Muscle layer of duodenum (tissue), 2 donors: Measurements from ENCODE around the gene PPIL6.

Experiments used
- H3K27ac ChIP-seq: one replicate; pipeline ENCODE4 v1.7.0; 2013; ENCODE audit warnings: mild to moderate bottlenecking, low read length
- H3K27me3 ChIP-seq: one replicate; pipeline ENCODE4 v1.7.0; 2013; ENCODE audit warnings: low read depth, mild to moderate bottlenecking, control low read depth, low read length
- H3K36me3 ChIP-seq, 2 donors: one replicate each; pipeline ENCODE4 v1.7.0; 2013; ENCODE audit warnings: low read length in 2 of 2, control low read depth in 1 of 2, mild to moderate bottlenecking in 1 of 2; ENCODE audit not compliant: insufficient read depth in 2 of 2, control insufficient read depth in 1 of 2
- H3K4me1 ChIP-seq, 2 donors: one replicate each; pipeline ENCODE4 v1.7.0; 2013; ENCODE audit warnings: low read length in 2 of 2, mild to moderate bottlenecking in 2 of 2, control low read depth in 1 of 2, moderate library complexity in 1 of 2; ENCODE audit not compliant: insufficient read depth in 2 of 2, control insufficient read depth in 1 of 2
- H3K4me3 ChIP-seq, 2 donors: one replicate each; pipeline ENCODE4 v1.7.0; 2013; ENCODE audit warnings: low read length in 2 of 2, low read depth in 1 of 2, mild to moderate bottlenecking in 1 of 2
- H3K9me3 ChIP-seq, 2 donors: one replicate each; pipeline ENCODE4 v1.7.0; 2013; ENCODE audit warnings: low read length in 2 of 2, control low read depth in 1 of 2, mild to moderate bottlenecking in 1 of 2; ENCODE audit not compliant: control insufficient read depth in 1 of 2
- donor health status: healthy.

Gene PPIL6

GRCh38 chr6:109383438-109383940 is 56.9 kb downstream of the PPIL6 start:
- peak overlapping the region; percentile 88 to 95 for H3K4me3 ChIP-seq
- peak overlapping the region; percentile 99 for H3K27ac ChIP-seq
- H3K9me3 ChIP-seq: no peaks in the 10 kb centered on the region
- H3K4me1 ChIP-seq: peaks cover 18 to 31% of the 10 kb centered on the region in 2 donors
- no peaks in the 10 kb centered on the region for H3K27me3 ChIP-seq
- H3K36me3 ChIP-seq: peaks cover 0 to 9% of the 10 kb centered on the region in 2 donors

GRCh38 chr6:109382576-109383437 is 57.6 kb downstream of the PPIL6 start:
- Histone ChIP-seq H3K27me3 (no peaks in the 10 kb centered on the region), H3K36me3 (peaks cover 2 to 9% of the 10 kb centered on the region in 2 donors), H3K4me3 (peak overlapping the region; percentile 88 to 95), H3K4me1 (peaks cover 18 to 38% of the 10 kb centered on the region in 2 donors), H3K9me3 (no peaks in the 10 kb centered on the region), H3K27ac (peak overlapping the region; percentile 99)

GRCh38 chr6:109381747-109382575 is 58.5 kb downstream of the PPIL6 start, which contains the start of gene CD164:
Gene CD164, minus strand, starts transcription at chr6:109382467. Its CDS starts 89 bp downstream, at chr6:109382378.
- Histone ChIP-seq H3K4me3 (peak within 1 kb of the TSS; percentile 88 to 95), H3K9me3 (no peaks in the 10 kb centered on the region), H3K4me1 (peaks cover 18 to 42% of the 10 kb centered on the region in 2 donors)

GRCh38 chr6:109381061-109381746 is 59.2 kb downstream of the PPIL6 start:
- H3K4me1 ChIP-seq: peaks cover 18 to 42% of the 10 kb centered on the region in 2 donors
- H3K4me3 ChIP-seq: peak overlapping the region; percentile 88 to 95
- no peaks in the 10 kb centered on the region for H3K9me3 ChIP-seq
- peaks cover 13 to 17% of the 10 kb centered on the region in 2 donors for H3K36me3 ChIP-seq
- H3K27ac ChIP-seq: peak overlapping the region; percentile 99
- no peaks in the 10 kb centered on the region for H3K27me3 ChIP-seq

More at GRCh38 chr6:109381747-109382575, 58.5 kb downstream of the PPIL6 start, which contains the start of gene CD164:
- Histone ChIP-seq H3K27me3 (no peaks in the 10 kb centered on the region), H3K36me3 (peaks cover 9 to 10% of the 10 kb centered on the region in 2 donors), H3K27ac (peak within 1 kb of the TSS; percentile 99)

GRCh38 chr6:109379711-109380110 is 60.7 kb downstream of the PPIL6 start:
- Histone ChIP-seq H3K9me3 (no peaks in the 10 kb centered on the region), H3K4me3 (peak overlapping the region; percentile 88 to 95), H3K27me3 (no peaks in the 10 kb centered on the region), H3K27ac (peak overlapping the region; percentile 99), H3K36me3 (peaks cover 26 to 28% of the 10 kb centered on the region in 2 donors), H3K4me1 (peaks cover 15 to 41% of the 10 kb centered on the region in 2 donors)

GRCh38 chr6:109377717-109378116 is 62.7 kb downstream of the PPIL6 start:
- Histone ChIP-seq H3K4me1 (peaks cover 10 to 27% of the 10 kb centered on the region in 2 donors), H3K36me3 (peaks cover 41% of the 10 kb centered on the region in 2 donors)

GRCh38 chr6:109374326-109374892 is 66.0 kb downstream of the PPIL6 start:
- peaks cover 5 to 17% of the 10 kb centered on the region in 2 donors for H3K4me1 ChIP-seq
- peaks cover 53 to 63% of the 10 kb centered on the region in 2 donors for H3K36me3 ChIP-seq
- no peak overlapping the region for H3K4me3 ChIP-seq
- H3K9me3 ChIP-seq: no peaks in the 10 kb centered on the region
- H3K27me3 ChIP-seq: no peaks in the 10 kb centered on the region
- no peak overlapping the region for H3K27ac ChIP-seq

More at GRCh38 chr6:109377717-109378116, 62.7 kb downstream of the PPIL6 start:
- Histone ChIP-seq H3K27me3 (no peaks in the 10 kb centered on the region), H3K9me3 (no peaks in the 10 kb centered on the region), H3K27ac (no peak overlapping the region), H3K4me3 (no peak overlapping the region)

GRCh38 chr6:109373762-109374161 is 66.7 kb downstream of the PPIL6 start:
- no peak overlapping the region for H3K4me3 ChIP-seq
- H3K27ac ChIP-seq: no peak overlapping the region
- H3K36me3 ChIP-seq: peaks cover 57 to 67% of the 10 kb centered on the region in 2 donors
- H3K4me1 ChIP-seq: peaks cover 0 to 10% of the 10 kb centered on the region in 2 donors
- H3K9me3 ChIP-seq: no peaks in the 10 kb centered on the region
- no peaks in the 10 kb centered on the region for H3K27me3 ChIP-seq

- Histone ChIP-seq H3K36me3 (peaks cover 61 to 71% of the 10 kb centered on the region in 2 donors), H3K4me3 (no peak overlapping the region), H3K9me3 (no peaks in the 10 kb centered on the region), H3K27me3 (no peaks in the 10 kb centered on the region), H3K4me1 (peaks cover 0 to 9% of the 10 kb centered on the region in 2 donors), H3K27ac (no peak overlapping the region)
These were observed 67.1 kb downstream of the PPIL6 start for GRCh38 chr6:109373331-109373730.

- Histone ChIP-seq H3K27ac (no peak overlapping the region), H3K4me3 (no peak overlapping the region), H3K4me1 (no peaks in the 10 kb centered on the region), H3K9me3 (no peaks in the 10 kb centered on the region), H3K27me3 (no peaks in the 10 kb centered on the region), H3K36me3 (peaks cover 67 to 73% of the 10 kb centered on the region in 2 donors)
These were observed 68.3 kb downstream of the PPIL6 start for GRCh38 chr6:109372130-109372529.
